NCI-H1105 (cell line): Measurements from ENCODE around the gene BNIPL.
A peak's percentile ranks its signal among the peaks of the same experiment; 100 is the strongest.

Experiments
- DNase-seq: peaks from one replicate; lab custom pipeline; 2025; lab: John Stamatoyannopoulos, UW

The BNIPL gene

GRCh38 chr1:151009674-151010345, 26.6 kb upstream of the BNIPL start:
- no peak for DNase-seq

GRCh38 chr1:151010346-151010726, 26.1 kb upstream of the BNIPL start:
- no peak for DNase-seq

- DNase-seq: no peak
Observed at GRCh38 chr1:151011154-151011850, 25.1 kb upstream of the BNIPL start.

GRCh38 chr1:151012684-151013471, 23.5 kb upstream of the BNIPL start:
- DNase-seq: no peak

GRCh38 chr1:151013518-151013917, 22.9 kb upstream of the BNIPL start:
- DNase-seq: no peak

- DNase-seq: peak; percentile 60
Observed at GRCh38 chr1:151024540-151025146, 11.7 kb upstream of the BNIPL start.

- no peak for DNase-seq
Observed at GRCh38 chr1:151026460-151026859, 9.9 kb upstream of the BNIPL start.

- no peak for DNase-seq
Observed at GRCh38 chr1:151032164-151032563, 4.2 kb upstream of the BNIPL start.

GRCh38 chr1:151035167-151035566, 1.2 kb upstream of the BNIPL start:
- no peak for DNase-seq

GRCh38 chr1:151037032-151037431, 646 bp downstream of the BNIPL start:
- no peak for DNase-seq

- DNase-seq: no peak
Observed at GRCh38 chr1:151039521-151039920, 3.1 kb downstream of the BNIPL start.

- DNase-seq: no peak
Observed at GRCh38 chr1:151043163-151043562, 6.8 kb downstream of the BNIPL start.

GRCh38 chr1:151047591-151047924, 11.2 kb downstream of the BNIPL start, which contains the start of gene C1orf56:
Gene C1orf56 (plus strand): TSS chr1:151047751. CDS start chr1:151047848, 97 bp downstream.
- DNase-seq: peak; percentile 77

- DNase-seq: peak; percentile 57
Observed at GRCh38 chr1:151047925-151048644, 11.7 kb downstream of the BNIPL start.

- no peak for DNase-seq
Observed at GRCh38 chr1:151048645-151049032, 12.3 kb downstream of the BNIPL start.

GRCh38 chr1:151049458-151049857, 13.1 kb downstream of the BNIPL start:
- DNase-seq: no peak

GRCh38 chr1:151050051-151050688, 13.8 kb downstream of the BNIPL start:
- DNase-seq: no peak

- no peak for DNase-seq
Observed at GRCh38 chr1:151051356-151052009, 15.1 kb downstream of the BNIPL start.

GRCh38 chr1:151054971-151055547, 18.7 kb downstream of the BNIPL start:
- DNase-seq: no peak

GRCh38 chr1:151055581-151055980, 19.2 kb downstream of the BNIPL start:
- no peak for DNase-seq
